Activated T-cell treated with anti-CD3 and anti-CD28 coated beads, Interleukin-2, amount 50 U/mL, for 72 hours (primary cell): Measurements from ENCODE around the gene CLBA1. TPM values are rescaled to one million over a fixed set of nuclear protein-coding genes. Genes with fewer than 3 reads are reported as not detected.
A peak's percentile ranks its signal among the peaks of the same experiment; 100 is the strongest.

Experiments used
- ATAC-seq, 2 donors: fragments of 150-1000 bp; cut with Tn5 transposase; replicated peaks in 1 of 2; 2 replicates each; pipeline ENCODE4 v1.10.0; 2021; ENCODE audit warnings: moderate library complexity in 2 of 2, mild to moderate bottlenecking in 1 of 2
- DNase-seq, 2 donors: peaks; one replicate each; pipeline ENCODE4 v3.0.0; 2021 to 2022; ENCODE audit warnings: mixed read lengths in 1 of 2
- H3K27ac Mint-ChIP-seq: one replicate; pipeline ENCODE4 v1.8.0; 2022; ENCODE audit warnings: mild to moderate bottlenecking, moderate library complexity, mixed read lengths
- H3K27me3 Mint-ChIP-seq: one replicate; pipeline ENCODE4 v1.8.0; 2022; ENCODE audit warnings: low read depth, mixed read lengths
- H3K36me3 Mint-ChIP-seq, 2 donors: one replicate each; pipeline ENCODE4 v1.8.0; 2022; ENCODE audit warnings: mixed read lengths in 2 of 2, mild to moderate bottlenecking in 1 of 2; ENCODE audit not compliant: insufficient read depth in 2 of 2
- H3K4me1 Mint-ChIP-seq: one replicate; pipeline ENCODE4 v1.8.0; 2022; ENCODE audit warnings: low read depth, mixed read lengths
- H3K4me3 Mint-ChIP-seq, 2 donors: one replicate each; pipeline ENCODE4 v1.8.0; 2022; ENCODE audit warnings: mild to moderate bottlenecking in 2 of 2, mixed read lengths in 2 of 2, moderate library complexity in 2 of 2
- H3K9me3 Mint-ChIP-seq, 2 donors: one replicate each; pipeline ENCODE4 v1.8.0; 2022; ENCODE audit warnings: mixed read lengths in 2 of 2
- total RNA-seq, 2 donors: library from RNA; stranded (reverse); gene quantifications; one replicate each; pipeline ENCODE4 v1.2.3, GENCODE V29; 2022

Gene CLBA1
- total RNA-seq, 2 donors from 2014 or later, result 0.79 to 0.93 TPM

DNA sequence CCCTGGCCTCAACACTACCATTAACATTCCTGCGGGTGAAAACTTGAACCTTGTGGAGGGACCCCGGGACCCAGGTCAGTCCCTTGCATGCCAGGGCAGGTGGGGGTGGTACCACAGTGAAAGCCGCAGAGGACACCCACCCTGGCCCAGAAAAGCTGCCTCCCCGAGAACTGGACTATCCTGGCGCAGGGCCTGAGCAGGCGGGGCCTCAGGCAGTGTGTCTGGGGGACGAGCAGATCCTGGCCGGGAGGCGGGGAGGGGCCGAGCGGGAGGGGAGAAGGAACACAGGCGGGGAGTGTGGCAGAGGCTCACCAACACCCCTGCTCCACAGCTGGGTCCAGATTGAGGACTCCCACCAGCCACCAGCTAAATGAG is 17.4 kb upstream of the CLBA1 start:
- H3K4me1 Mint-ChIP-seq, result no peaks in the 10 kb centered on the region

DNA sequence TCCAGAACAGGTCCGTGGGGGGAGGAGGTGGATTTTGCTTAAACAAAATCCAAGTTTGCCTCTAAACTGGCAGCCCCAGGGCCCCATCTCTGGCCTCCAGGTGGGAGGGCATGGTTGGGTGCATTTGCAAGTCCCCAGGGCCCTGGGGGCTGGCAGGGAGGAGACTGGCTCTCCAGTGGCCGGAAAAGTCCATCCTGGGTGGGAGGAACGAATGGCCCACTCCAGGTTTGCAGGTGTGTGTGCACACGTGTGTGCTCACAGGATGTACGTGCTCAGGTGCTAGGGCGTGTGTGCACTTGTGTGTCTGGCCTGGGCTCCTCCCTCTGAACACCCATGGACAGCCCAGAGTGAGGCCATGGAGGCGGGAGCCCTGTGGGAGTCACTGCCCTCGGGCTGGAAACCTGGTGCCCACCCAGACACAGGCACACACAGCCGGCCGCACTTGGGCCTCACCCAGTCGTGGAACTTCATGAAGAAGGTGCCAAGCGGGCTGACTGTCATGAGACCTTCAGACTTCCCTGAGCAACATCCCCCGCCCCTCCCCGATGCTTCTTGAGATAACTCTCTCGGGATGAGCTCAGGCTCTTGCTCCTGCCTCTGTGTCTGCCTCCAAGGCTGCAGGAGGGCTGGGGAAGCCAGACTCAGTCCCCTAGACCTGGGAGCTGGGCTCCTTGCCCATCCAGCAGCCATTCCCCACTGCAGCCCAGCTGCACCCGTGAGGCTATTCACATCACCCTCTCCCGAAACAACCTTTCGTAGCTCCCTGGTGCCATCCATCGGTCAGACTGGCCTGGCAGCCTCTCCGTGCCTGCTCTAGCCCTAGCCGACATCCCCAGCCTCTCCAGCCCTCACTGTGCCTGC is 16.8 kb upstream of the CLBA1 start:
- H3K27ac Mint-ChIP-seq, result no peak overlapping the region
- H3K9me3 Mint-ChIP-seq, result no peaks in the 10 kb centered on the region
- no peaks in the 10 kb centered on the region for H3K4me1 Mint-ChIP-seq
- ATAC-seq (no peak), DNase-seq (no peak)
- H3K4me3 Mint-ChIP-seq, result no peak overlapping the region
- no peaks in the 10 kb centered on the region for H3K36me3 Mint-ChIP-seq
- peaks cover 6% of the 10 kb centered on the region for H3K27me3 Mint-ChIP-seq

More for the DNA sequence above, 17.4 kb upstream of the CLBA1 start:
- no peak overlapping the region for H3K27ac Mint-ChIP-seq
- no peaks in the 10 kb centered on the region for H3K9me3 Mint-ChIP-seq
- no peak overlapping the region for H3K4me3 Mint-ChIP-seq
- no peak for DNase-seq
- H3K36me3 Mint-ChIP-seq, result no peaks in the 10 kb centered on the region
- no peak for ATAC-seq
- peaks cover 6% of the 10 kb centered on the region for H3K27me3 Mint-ChIP-seq

DNA sequence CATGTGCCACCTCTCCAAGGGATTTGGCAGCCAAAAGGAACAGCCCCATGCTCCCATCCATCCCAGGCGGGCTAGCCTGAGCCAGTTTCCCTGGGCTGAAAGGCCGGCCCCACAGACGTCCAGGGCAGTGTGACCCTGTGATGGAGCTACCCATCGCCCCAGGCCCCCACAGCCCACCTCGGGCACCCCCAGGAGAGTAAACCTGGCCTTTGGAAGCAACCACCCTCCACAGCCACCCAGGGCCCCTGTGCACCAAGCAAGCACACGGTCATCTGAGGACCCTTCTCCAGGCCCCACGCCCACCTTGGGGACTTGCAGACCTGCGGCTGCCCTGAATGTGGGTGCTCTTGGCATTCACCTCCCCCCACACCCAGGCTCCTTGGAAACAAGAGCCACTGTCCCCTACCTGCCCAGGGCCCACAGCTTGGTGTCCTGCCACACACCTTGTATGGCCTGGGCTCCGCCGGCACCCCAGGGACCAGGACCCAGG is 15.8 kb upstream of the CLBA1 start:
- Mint-ChIP-seq H3K9me3 (no peaks in the 10 kb centered on the region), H3K4me3 (no peak overlapping the region), H3K27ac (no peak overlapping the region), H3K27me3 (peaks cover 6% of the 10 kb centered on the region), H3K4me1 (no peaks in the 10 kb centered on the region), H3K36me3 (no peaks in the 10 kb centered on the region)
- ATAC-seq, result no peak
- no peak for DNase-seq

- no peaks in the 10 kb centered on the region for H3K4me1 Mint-ChIP-seq
- no peak overlapping the region for H3K27ac Mint-ChIP-seq
- no peak for ATAC-seq
- H3K4me3 Mint-ChIP-seq, result no peak overlapping the region
- DNase-seq, result no peak
- no peaks in the 10 kb centered on the region for H3K9me3 Mint-ChIP-seq
- peaks cover 6% of the 10 kb centered on the region for H3K27me3 Mint-ChIP-seq
- H3K36me3 Mint-ChIP-seq, result no peaks in the 10 kb centered on the region
These were observed 15.1 kb upstream of the CLBA1 start for GRCh38 chr14:104970231-104971068.

- DNase-seq, result no peak
- Mint-ChIP-seq H3K4me1 (peaks cover 8% of the 10 kb centered on the region), H3K4me3 (no peak overlapping the region), H3K27me3 (peaks cover 14% of the 10 kb centered on the region), H3K36me3 (no peaks in the 10 kb centered on the region), H3K27ac (no peak overlapping the region), H3K9me3 (no peaks in the 10 kb centered on the region)
- ATAC-seq, result no peak
These were observed 13.9 kb upstream of the CLBA1 start for GRCh38 chr14:104971447-104972240.

DNA sequence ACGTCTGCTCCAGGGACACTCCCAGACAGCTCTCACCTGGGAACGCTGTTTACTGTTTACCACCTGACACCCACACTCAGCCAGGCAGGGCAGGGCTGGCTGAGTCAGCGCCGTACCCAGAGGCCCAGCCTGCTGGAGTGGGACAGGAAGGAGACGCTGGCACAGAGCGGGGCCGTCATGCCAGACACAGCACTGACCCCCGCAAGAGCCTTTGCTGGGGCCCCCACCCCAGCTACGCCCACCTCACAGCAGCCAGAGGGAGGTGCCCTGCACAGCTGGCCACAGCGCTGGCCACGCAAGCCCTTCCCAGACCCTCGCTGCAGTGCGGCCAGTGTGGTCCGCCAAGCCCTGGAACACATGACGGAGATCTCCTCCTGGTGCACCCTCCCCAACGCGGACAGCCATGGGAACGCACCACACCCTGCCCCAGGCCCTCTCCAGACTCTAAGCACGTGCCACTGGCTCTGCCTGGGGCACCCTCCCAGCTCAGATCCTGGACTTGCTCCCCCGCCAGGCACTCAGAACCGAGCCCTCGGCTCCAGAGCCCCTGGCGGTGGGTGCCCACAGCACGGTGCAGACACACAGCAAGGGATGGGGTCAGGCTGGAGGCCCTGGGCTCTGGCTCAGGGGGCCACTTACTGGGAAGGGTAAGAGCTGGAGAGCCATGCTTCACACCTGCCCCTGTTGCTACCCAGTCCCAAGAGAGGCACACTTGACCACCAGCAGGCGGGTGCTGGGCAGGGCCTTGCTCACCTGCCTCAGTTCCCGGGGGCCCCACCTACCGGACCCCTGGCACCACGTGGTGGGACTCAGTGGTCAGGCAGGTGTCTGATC is 13.1 kb upstream of the CLBA1 start:
- no peak overlapping the region for H3K4me3 Mint-ChIP-seq
- ATAC-seq, result no peak
- DNase-seq, result no peak
- peaks cover 19% of the 10 kb centered on the region for H3K27me3 Mint-ChIP-seq
- no peaks in the 10 kb centered on the region for H3K36me3 Mint-ChIP-seq
- peaks cover 8% of the 10 kb centered on the region for H3K4me1 Mint-ChIP-seq
- no peak overlapping the region for H3K27ac Mint-ChIP-seq
- no peaks in the 10 kb centered on the region for H3K9me3 Mint-ChIP-seq

DNA sequence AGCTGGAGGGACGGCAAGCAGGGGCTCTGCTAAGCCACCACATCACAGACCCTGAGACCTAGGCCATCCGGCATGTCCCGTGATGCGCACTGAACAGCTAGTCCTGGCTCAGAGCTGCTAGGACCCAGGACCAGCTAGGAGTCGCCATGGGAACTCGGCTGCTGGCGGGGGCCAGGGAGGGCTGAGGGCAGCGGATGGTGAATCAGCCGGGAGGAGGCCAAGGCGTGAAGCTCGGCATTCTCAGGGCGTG is 12.5 kb upstream of the CLBA1 start:
- no peaks in the 10 kb centered on the region for H3K9me3 Mint-ChIP-seq
- DNase-seq (no peak), ATAC-seq (no peak)
- H3K4me1 Mint-ChIP-seq, result peaks cover 8% of the 10 kb centered on the region
- H3K27ac Mint-ChIP-seq, result no peak overlapping the region
- no peaks in the 10 kb centered on the region for H3K36me3 Mint-ChIP-seq
- H3K27me3 Mint-ChIP-seq, result peaks cover 21% of the 10 kb centered on the region
- no peak overlapping the region for H3K4me3 Mint-ChIP-seq

DNA sequence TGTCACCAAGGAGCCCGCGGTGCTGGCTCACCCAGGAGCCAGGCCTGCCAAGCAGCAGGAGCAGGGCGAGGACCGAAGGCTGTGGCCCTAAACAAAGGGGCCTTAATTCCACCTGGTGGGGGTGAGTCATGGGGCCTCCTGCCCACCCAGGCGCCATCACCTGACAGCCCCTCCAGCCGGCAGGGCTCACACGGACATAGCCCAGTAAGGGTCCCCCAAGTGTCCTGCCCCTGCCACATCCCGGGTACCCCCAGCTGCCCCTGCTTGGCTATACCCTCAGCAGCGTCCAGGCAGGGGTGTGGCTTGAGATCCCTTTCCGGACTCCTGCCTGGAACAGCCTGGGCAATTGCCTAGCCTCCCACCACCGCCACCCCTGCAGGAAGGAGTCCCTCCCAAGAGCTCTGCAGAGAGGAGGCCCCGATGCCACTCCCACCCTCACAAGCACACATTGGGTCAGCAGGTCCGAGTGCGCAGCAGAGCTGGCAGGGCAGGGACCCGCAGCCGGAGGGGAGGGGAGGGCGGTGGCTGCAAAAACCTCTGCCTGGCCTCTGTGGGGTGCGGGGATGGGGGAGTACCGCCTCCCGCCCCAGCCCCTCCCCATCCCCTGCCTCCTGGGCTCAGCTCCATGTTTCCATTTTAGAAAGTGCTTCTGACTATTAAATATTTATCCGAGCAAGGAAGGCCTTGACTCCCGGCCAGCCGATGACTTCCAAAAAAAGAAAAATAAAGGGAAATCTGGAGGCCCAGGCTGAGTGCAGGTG is 12.0 kb upstream of the CLBA1 start:
- ATAC-seq, result no peak
- H3K9me3 Mint-ChIP-seq, result no peaks in the 10 kb centered on the region
- H3K4me3 Mint-ChIP-seq, result no peak overlapping the region
- H3K27me3 Mint-ChIP-seq, result peaks cover 23% of the 10 kb centered on the region
- H3K36me3 Mint-ChIP-seq, result no peaks in the 10 kb centered on the region
- H3K4me1 Mint-ChIP-seq, result peaks cover 8% of the 10 kb centered on the region
- no peak for DNase-seq
- H3K27ac Mint-ChIP-seq, result no peak overlapping the region

GRCh38 chr14:104974146-104974541 is 11.4 kb upstream of the CLBA1 start:
- H3K27ac Mint-ChIP-seq, result no peak overlapping the region
- peaks cover 24% of the 10 kb centered on the region for H3K27me3 Mint-ChIP-seq
- DNase-seq, result no peak
- H3K4me1 Mint-ChIP-seq, result peaks cover 8% of the 10 kb centered on the region
- no peaks in the 10 kb centered on the region for H3K36me3 Mint-ChIP-seq
- no peak overlapping the region for H3K4me3 Mint-ChIP-seq
- H3K9me3 Mint-ChIP-seq, result no peaks in the 10 kb centered on the region
- no peak for ATAC-seq

DNA sequence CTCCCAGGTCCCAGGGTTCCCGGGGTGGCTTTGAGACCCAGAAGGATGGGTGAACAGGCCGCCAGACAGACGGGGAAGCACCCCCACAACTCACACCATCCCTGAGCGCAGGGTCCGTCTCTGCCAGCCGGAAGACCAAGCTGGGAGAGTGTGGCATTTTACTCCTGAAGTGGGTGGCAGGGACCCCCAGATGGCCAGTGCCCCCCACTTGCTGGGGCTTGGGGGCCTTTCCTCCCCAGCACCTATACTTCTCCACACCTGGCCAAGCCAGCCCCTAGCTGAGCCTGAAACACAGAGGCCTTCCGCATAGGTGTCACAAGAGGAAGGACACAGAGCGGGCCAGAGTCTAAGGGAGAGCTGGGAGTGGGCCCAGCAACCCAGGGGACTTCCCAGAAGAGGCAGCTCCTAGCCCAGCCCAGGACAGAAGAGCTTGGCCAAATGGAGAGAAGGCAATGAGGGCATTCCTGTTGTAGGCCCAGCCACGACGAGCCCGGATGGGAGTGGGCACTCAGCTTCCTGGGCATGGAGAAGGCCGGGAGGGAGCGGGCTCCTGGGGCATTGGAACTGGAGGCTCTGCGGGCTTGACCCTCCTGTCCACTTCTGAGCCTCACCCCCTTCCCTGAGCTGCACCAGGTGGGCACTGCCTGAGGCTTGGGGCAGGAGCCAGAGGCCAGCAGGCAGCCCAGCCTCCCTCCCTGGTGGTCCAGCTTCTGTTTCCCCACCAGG is 10.8 kb upstream of the CLBA1 start:
- no peak overlapping the region for H3K27ac Mint-ChIP-seq
- H3K27me3 Mint-ChIP-seq, result peaks cover 24% of the 10 kb centered on the region
- no peak overlapping the region for H3K4me3 Mint-ChIP-seq
- DNase-seq (no peak), ATAC-seq (no peak)
- peaks cover 8% of the 10 kb centered on the region for H3K4me1 Mint-ChIP-seq
- H3K36me3 Mint-ChIP-seq, result no peaks in the 10 kb centered on the region
- H3K9me3 Mint-ChIP-seq, result no peaks in the 10 kb centered on the region

DNA sequence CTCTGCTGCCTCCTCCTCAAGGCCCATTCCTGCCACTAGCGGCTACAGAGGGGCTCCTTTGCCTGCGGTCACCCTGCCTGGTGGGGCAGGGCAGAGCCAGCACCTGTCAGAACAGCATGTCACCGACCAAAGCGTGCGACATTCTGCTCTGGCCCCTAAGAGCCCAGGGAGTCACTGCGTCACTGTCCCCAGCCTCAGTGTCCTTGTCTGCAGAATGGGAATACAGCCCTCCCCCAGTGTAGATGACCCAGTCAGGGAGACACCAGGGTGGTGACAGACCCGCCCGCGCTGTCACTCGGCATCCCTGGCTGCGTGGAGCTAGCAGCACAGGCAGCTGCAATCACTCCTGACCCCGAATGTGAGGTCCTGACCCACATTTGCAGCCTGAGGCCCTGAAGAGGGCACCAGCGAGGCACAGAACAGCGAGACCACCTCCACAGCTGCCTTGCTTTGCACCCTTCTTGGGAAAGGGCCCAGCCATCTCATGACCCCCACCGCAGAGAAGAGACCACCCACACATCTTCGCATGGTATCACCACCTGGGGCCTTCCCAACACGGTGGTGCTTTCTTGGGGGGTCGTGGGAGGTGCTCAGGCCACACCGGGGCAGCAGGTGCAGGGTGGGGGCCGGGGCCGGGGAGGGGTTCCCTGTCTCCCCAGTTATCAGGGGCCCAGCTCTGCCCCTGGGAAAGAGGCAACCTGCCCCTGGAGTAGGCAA is 9.9 kb upstream of the CLBA1 start:
- peaks cover 8% of the 10 kb centered on the region for H3K4me1 Mint-ChIP-seq
- H3K9me3 Mint-ChIP-seq, result no peaks in the 10 kb centered on the region
- no peak overlapping the region for H3K27ac Mint-ChIP-seq
- H3K4me3 Mint-ChIP-seq, result no peak overlapping the region
- H3K27me3 Mint-ChIP-seq, result peaks cover 24% of the 10 kb centered on the region
- DNase-seq (peak; percentile 28 to 29), ATAC-seq (peak; percentile 3 to 19)
- H3K36me3 Mint-ChIP-seq, result no peaks in the 10 kb centered on the region
